GM12874 (cell line): ENCODE measurements around the gene KATNB1.

Experiments used
- TF ChIP-seq, protein P1 (sequence below): IDR thresholded peaks from 2 replicates; pipeline ENCODE4 v1.5.1; 2011; ENCODE audit warnings: low read depth, mild to moderate bottlenecking, control low read depth, low read length, moderate library complexity; ENCODE audit not compliant: insufficient read depth

KATNB1 gene

DNA sequence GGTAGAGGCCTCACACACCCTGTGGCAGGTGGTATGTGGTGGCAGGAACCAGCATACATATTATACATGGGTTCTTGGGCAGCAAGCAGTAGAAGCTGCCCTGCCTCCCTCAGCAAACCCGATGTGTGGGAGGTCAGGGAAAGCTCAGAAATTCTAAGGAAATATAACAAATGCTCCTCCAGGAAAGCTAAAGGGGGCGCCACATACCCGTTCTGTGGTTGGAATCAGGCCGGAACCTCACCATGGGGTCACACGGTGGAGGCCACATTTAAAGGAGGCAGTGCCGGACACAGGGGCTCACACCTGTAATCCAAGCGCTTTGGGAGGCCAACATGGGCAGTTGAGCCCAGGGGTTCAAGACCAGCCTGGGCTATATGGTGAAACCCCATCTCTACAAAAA, 12.4 kb upstream of the KATNB1 start:
- TF ChIP-seq, protein P1, sequence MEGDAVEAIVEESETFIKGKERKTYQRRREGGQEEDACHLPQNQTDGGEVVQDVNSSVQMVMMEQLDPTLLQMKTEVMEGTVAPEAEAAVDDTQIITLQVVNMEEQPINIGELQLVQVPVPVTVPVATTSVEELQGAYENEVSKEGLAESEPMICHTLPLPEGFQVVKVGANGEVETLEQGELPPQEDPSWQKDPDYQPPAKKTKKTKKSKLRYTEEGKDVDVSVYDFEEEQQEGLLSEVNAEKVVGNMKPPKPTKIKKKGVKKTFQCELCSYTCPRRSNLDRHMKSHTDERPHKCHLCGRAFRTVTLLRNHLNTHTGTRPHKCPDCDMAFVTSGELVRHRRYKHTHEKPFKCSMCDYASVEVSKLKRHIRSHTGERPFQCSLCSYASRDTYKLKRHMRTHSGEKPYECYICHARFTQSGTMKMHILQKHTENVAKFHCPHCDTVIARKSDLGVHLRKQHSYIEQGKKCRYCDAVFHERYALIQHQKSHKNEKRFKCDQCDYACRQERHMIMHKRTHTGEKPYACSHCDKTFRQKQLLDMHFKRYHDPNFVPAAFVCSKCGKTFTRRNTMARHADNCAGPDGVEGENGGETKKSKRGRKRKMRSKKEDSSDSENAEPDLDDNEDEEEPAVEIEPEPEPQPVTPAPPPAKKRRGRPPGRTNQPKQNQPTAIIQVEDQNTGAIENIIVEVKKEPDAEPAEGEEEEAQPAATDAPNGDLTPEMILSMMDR: no peak

DNA sequence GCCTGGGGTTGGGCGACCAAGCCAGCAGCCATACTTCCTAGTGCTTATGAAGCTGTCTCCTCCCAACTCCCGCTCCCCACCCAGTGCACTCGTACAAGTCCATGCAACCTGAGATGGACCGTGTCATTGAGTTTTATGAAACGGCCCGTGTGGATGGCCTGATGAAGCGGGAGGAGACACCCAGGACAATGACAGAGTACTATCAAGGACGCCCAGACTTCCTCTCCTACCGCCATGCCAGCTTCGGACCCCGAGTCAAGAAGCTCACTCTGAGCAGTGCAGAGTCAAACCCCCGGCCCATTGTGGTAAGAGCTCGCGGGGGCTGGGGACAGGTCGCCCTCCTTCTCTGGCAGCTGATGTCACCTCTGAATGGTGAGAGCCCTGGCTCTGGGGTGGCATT, 11.0 kb upstream of the KATNB1 start:
- TF ChIP-seq, protein P1: no peak

DNA sequence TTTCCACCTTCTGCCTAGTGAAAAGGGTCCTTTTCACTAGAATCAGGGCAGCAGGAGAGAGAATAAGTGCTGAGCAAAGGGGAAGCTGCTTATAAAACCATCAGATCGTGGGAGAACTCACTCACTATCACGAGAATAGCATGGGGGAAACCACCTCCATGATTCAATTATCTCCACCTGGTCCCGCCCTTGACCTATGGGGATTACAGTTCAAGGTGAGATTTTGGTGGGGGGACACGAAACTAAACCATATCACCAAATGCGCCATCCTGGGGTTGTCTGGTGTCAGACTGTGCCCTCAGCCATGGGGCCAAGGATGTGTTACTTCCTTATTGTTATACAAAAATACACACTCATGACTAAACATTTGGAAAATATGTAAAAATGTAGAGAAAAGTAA, 10.4 kb upstream of the KATNB1 start:
- TF ChIP-seq, protein P1: no peak

DNA sequence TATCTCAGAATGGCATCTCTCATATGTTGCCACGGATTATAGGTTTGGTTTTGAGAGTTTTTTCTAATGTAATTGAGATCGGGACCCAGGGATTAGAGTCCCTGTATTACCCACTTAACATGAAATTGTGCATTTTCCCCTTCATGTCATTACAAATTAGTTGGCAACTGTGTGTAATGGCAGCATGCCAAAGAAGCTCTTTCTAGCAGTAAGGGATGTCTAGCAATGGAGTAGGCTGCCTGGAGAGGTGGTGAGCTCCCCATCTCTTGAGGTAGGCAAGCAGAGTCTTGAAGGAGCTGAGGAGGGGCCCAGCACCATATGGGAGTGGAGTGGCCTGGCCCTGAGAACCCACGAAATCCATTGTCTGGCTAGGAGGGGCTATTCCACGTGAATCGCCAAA, 10.0 kb upstream of the KATNB1 start:
- TF ChIP-seq, protein P1: no peak

DNA sequence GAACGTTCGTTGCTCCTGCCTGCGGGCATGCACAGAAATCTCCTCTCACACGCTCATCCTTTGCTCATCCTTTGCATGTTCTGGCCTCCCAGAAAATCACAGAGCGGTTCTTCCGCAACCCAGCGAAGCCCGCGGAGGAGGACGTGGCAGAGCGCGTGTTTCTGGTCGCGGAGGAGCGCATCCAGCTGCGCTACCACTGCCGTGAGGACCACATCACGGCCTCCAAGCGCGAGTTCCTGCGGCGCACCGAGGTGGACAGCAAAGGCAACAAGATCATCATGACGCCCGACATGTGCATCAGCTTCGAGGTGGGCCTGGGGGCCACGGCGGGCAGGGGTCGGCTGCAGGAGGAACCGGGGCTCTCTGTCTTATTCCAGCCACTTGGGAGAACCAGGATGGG, 9.6 kb upstream of the KATNB1 start:
- TF ChIP-seq, protein P1: no peak

DNA sequence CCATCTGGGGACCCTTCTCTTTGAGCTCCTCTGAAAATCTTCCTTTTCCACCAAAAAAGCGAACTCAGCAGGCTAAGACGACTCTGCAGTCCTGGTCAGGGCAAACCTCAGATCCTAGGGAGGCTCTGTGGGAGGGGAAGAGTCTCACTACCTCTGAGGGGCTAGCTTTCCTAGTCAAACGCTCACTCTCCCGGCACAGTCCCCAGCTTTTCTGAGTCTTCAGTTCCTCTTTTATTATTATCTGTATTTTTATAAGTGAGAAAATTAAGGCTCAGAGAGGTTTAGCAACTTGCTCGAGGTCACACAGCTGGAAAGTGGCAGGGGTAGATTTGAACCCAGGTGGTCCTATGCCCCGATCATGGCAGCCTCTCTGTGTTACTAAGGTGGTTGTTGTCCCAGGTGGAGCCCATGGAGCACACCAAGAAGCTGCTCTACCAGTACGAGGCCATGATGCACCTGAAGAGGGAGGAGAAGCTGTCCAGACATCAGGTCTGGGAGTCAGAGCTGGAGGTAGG, 9.1 kb upstream of the KATNB1 start:
- TF ChIP-seq, protein P1: no peak

DNA sequence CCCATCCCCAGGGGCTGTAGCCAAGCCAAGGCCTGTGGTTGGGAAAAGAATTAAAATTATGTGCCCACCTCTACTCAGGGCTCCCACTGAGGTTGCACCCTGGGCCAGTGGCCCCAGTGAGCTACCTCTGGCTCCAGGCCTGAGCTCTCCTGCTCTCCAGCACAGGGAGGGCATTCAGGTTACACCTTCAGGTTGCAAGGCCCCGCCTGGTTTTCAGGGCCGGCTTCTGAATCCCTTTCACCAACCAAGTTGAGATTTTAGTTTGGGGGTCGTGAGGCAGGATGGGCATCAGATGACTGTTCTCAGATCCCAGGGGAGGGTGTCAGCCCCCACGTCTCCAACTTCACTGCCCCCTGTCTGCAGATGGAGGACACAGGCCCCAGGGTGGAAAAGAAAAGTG, 8.0 kb upstream of the KATNB1 start:
- TF ChIP-seq, protein P1: no peak
